SK-N-SH (cell line): Measurements from ENCODE around the gene GSTM3.
"Not testable (repeated sequence)": the region's sequence is repeated elsewhere in the genome, so short reads cannot be mapped to it uniquely, and the experiment has no call there.

Source experiments
- CHD2 ChIP-seq: fragments of 150-350 bp; IDR thresholded peaks from 2 replicates; pipeline ENCODE4 v1.6.1; 2018; ENCODE audit warnings: low read length; ENCODE audit not compliant: partially characterized antibody
- CTCF ChIP-seq: fragments of 200-600 bp; sonication (generic); IDR thresholded peaks from 2 replicates; pipeline ENCODE4 v1.6.1; 2017; ENCODE audit warnings: antibody characterized with exemption, mild to moderate bottlenecking, moderate library complexity
- ELF1 ChIP-seq: IDR thresholded peaks from 2 replicates; pipeline ENCODE4 v1.4.0; 2012
- FOXM1 ChIP-seq: IDR thresholded peaks from 2 replicates; pipeline ENCODE4 v1.4.0; 2012; ENCODE audit warnings: low read depth, mild to moderate bottlenecking
- GATA2 ChIP-seq: sonication (generic); formaldehyde crosslinking; IDR thresholded peaks from 2 replicates; pipeline ENCODE4 v1.5.0; 2020; ENCODE audit warnings: mild to moderate bottlenecking, missing genetic modification reagents
- MAX ChIP-seq: IDR thresholded peaks from 2 replicates; pipeline ENCODE4 v1.4.0; 2012; ENCODE audit warnings: low read depth
- MXI1 ChIP-seq: IDR thresholded peaks from 2 replicates; pipeline ENCODE4 v1.6.1; 2012; ENCODE audit warnings: mild to moderate bottlenecking, low read depth, low read length, improper control_type of control experiment
- NRF1 ChIP-seq: IDR thresholded peaks from 2 replicates; pipeline ENCODE4 v1.6.1; 2012; ENCODE audit warnings: low read depth, mild to moderate bottlenecking, low read length
- POLR2AphosphoS5 ChIP-seq: IDR thresholded peaks from 2 replicates; pipeline ENCODE4 v1.6.1; 2012; ENCODE audit warnings: low read depth, low read length
- SMC3 ChIP-seq: IDR thresholded peaks from 2 replicates; pipeline ENCODE4 v1.6.1; 2012; ENCODE audit warnings: low read depth, low read length, improper control_type of control experiment
- TAF1 ChIP-seq: IDR thresholded peaks from 2 replicates; pipeline ENCODE4 v1.6.1; 2012; ENCODE audit warnings: low read depth, mild to moderate bottlenecking, low read length, moderate library complexity, borderline replicate concordance
- YY1 ChIP-seq: IDR thresholded peaks from 2 replicates; pipeline ENCODE4 v1.4.0; 2012; ENCODE audit warnings: low read depth, mild to moderate bottlenecking
- TF ChIP-seq, protein P1 (sequence below): IDR thresholded peaks from 2 replicates; pipeline ENCODE4 v1.6.1; 2012; ENCODE audit warnings: mild to moderate bottlenecking, low read depth, low read length, moderate library complexity
- TF ChIP-seq, protein P2 (sequence below): fragments of 150-350 bp; IDR thresholded peaks from 2 replicates; pipeline ENCODE4 v1.6.1; 2016; ENCODE audit warnings: mild to moderate bottlenecking, low read depth, low read length

DNA sequence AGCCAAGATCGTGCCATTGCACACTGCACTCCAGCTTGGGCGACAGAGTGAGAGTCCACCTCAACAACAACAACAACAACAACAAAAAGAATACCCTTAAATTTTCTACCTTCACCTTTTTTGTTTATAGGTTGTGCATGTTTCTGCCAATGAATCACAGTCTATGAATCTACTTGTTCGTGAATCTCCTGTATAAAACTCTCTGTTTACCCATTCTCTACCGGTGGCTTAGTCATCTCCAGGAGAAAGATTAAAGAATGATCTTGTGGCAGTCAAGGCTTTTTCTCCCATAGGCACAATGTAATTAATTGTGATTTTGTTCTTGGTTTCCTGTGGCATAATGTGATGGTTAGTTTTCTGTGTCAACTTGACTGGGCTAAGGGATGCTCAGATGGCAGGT is 43.0 kb downstream of the GSTM3 start:
- TF ChIP-seq, protein P1, sequence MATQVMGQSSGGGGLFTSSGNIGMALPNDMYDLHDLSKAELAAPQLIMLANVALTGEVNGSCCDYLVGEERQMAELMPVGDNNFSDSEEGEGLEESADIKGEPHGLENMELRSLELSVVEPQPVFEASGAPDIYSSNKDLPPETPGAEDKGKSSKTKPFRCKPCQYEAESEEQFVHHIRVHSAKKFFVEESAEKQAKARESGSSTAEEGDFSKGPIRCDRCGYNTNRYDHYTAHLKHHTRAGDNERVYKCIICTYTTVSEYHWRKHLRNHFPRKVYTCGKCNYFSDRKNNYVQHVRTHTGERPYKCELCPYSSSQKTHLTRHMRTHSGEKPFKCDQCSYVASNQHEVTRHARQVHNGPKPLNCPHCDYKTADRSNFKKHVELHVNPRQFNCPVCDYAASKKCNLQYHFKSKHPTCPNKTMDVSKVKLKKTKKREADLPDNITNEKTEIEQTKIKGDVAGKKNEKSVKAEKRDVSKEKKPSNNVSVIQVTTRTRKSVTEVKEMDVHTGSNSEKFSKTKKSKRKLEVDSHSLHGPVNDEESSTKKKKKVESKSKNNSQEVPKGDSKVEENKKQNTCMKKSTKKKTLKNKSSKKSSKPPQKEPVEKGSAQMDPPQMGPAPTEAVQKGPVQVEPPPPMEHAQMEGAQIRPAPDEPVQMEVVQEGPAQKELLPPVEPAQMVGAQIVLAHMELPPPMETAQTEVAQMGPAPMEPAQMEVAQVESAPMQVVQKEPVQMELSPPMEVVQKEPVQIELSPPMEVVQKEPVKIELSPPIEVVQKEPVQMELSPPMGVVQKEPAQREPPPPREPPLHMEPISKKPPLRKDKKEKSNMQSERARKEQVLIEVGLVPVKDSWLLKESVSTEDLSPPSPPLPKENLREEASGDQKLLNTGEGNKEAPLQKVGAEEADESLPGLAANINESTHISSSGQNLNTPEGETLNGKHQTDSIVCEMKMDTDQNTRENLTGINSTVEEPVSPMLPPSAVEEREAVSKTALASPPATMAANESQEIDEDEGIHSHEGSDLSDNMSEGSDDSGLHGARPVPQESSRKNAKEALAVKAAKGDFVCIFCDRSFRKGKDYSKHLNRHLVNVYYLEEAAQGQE: not testable (repeated sequence)
- not testable (repeated sequence) for TF ChIP-seq SMC3; CHD2; CTCF; YY1; MXI1; TAF1; GATA2 (CRISPR knock-in tag); POLR2AphosphoS5; MAX; ELF1; NRF1; FOXM1
- TF ChIP-seq, protein P2, sequence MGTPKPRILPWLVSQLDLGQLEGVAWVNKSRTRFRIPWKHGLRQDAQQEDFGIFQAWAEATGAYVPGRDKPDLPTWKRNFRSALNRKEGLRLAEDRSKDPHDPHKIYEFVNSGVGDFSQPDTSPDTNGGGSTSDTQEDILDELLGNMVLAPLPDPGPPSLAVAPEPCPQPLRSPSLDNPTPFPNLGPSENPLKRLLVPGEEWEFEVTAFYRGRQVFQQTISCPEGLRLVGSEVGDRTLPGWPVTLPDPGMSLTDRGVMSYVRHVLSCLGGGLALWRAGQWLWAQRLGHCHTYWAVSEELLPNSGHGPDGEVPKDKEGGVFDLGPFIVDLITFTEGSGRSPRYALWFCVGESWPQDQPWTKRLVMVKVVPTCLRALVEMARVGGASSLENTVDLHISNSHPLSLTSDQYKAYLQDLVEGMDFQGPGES: not testable (repeated sequence)
